Activated CD8-positive, alpha-beta T cell treated with anti-CD3 and anti-CD28 coated beads, Interleukin-2, amount 10 ng/mL, durations not matched to agents 7 days and 5 days (primary cell): Measurements from ENCODE around the gene USP20. TPM values are rescaled to one million over a fixed set of nuclear protein-coding genes. Genes with fewer than 3 reads are reported as not detected.

Experiments used
- ATAC-seq: fragments of 150-1000 bp; cut with Tn5 transposase; one replicate; pipeline ENCODE4 v1.10.0; 2021; ENCODE audit warnings: moderate library complexity
- CTCF ChIA-PET: fragments of 350-600 bp; sonication (Branson Sonifier 250); formaldehyde crosslinking; loops from one replicate; lab custom pipeline; 2021; ENCODE audit warnings: antibody characterized with exemption; lab: Charles Lee
- POLR2A ChIA-PET: fragments of 350-600 bp; sonication (Branson Sonifier 250); formaldehyde crosslinking; loops from one replicate; lab custom pipeline; 2021; ENCODE audit warnings: antibody characterized with exemption; lab: Charles Lee
- DNase-seq: peaks from one replicate; pipeline ENCODE4 v3.0.0-alpha.2; 2020
- H3K27ac Mint-ChIP-seq: one replicate; pipeline ENCODE4 v1.8.0; 2021; ENCODE audit warnings: mild to moderate bottlenecking, mixed read lengths
- H3K27me3 Mint-ChIP-seq: one replicate; pipeline ENCODE4 v1.8.0; 2021; ENCODE audit warnings: low read depth, mixed read lengths
- H3K36me3 Mint-ChIP-seq: one replicate; pipeline ENCODE4 v1.8.0; 2021; ENCODE audit warnings: low read depth, mixed read lengths
- H3K4me1 Mint-ChIP-seq: one replicate; pipeline ENCODE4 v1.8.0; 2021; ENCODE audit warnings: low read depth, mixed read lengths
- H3K4me3 Mint-ChIP-seq: one replicate; pipeline ENCODE4 v1.8.0; 2021; ENCODE audit warnings: mild to moderate bottlenecking, mixed read lengths
- H3K9me3 Mint-ChIP-seq: one replicate; pipeline ENCODE4 v1.8.0; 2022; ENCODE audit warnings: mixed read lengths; ENCODE audit not compliant: insufficient read depth
- total RNA-seq, 2 experiments: library from RNA; stranded (reverse); gene quantifications; one replicate each; pipeline ENCODE4 v1.2.3, GENCODE V29; 2021

USP20 gene
- total RNA-seq, 2 experiments from 2014 or later, result 86.2 to 87.4 TPM

- ChIA-PET POLR2A (interaction anchor here (1.3 to 2.2 kb wide), 2 partner anchors 11 to 12 kb away, joined by 4 to 13 read pairs; partner anchors contain the start of genes C9orf78 and USP20), CTCF (no interaction called here)
- Mint-ChIP-seq H3K36me3 (peaks cover 35% of the 10 kb centered on the region), H3K27ac (peak within 1 kb of the TSS; percentile 80), H3K4me3 (peak within 1 kb of the TSS; percentile 86), H3K27me3 (no peaks in the 10 kb centered on the region), H3K4me1 (peaks cover 27% of the 10 kb centered on the region), H3K9me3 (no peaks in the 10 kb centered on the region)
- ATAC-seq, result peak; percentile 90
- peak; percentile 96 for DNase-seq
These were observed 11.2 kb upstream of the USP20 start, which contains the start of gene TOR1A for GRCh38 chr9:129823935-129824601. Gene TOR1A, minus strand, starts transcription at chr9:129824136. Its CDS starts 51 bp downstream, at chr9:129824085.

GRCh38 chr9:129826344-129826743 lies 8.9 kb upstream of the USP20 start:
- Mint-ChIP-seq H3K27me3 (no peaks in the 10 kb centered on the region), H3K36me3 (peaks cover 52% of the 10 kb centered on the region), H3K27ac (no peak overlapping the region), H3K9me3 (no peaks in the 10 kb centered on the region), H3K4me1 (peaks cover 23% of the 10 kb centered on the region), H3K4me3 (no peak overlapping the region)
- ATAC-seq (no peak), DNase-seq (no peak)
- ChIA-PET CTCF (interaction anchor here (1.2 to 1.6 kb wide), 3 partner anchors 8 to 42 kb away, joined by 3 read pairs; no protein-coding TSS in a partner anchor), POLR2A (interaction anchor here (0.7 to 1.3 kb wide), 3 partner anchors 8 to 59 kb away, joined by 3 read pairs; partner anchors contain the start of genes C9orf78 and USP20)

DNA sequence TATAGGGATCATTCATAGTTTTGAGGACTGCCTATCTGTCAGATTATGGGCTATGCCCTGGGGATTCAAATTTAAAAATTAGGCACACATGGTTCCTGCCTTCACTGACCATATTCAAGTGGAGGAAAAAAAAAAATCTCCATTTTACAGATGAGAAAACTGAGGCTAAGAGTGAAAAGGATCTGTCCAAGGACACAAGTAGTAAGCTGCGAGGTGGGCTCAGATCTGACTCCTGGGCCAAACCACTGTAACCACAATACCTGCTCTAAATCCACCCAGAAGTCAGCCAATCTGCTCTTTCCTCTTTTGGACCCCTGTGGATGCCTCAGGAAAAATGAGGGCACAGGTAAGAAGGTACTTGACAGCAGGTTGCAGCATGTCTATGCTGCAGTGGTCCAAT lies 8.5 kb upstream of the USP20 start:
- Mint-ChIP-seq H3K4me3 (no peak overlapping the region), H3K27me3 (no peaks in the 10 kb centered on the region), H3K4me1 (peaks cover 22% of the 10 kb centered on the region), H3K9me3 (no peaks in the 10 kb centered on the region), H3K27ac (no peak overlapping the region), H3K36me3 (peaks cover 53% of the 10 kb centered on the region)
- ChIA-PET POLR2A (interaction anchor here (1.0 kb wide), 1 partner anchor 8 kb away, joined by 3 read pairs; the partner anchor contains the start of genes C9orf78 and USP20), CTCF (interaction anchor here (1.2 to 1.6 kb wide), 2 partner anchors 8 to 42 kb away, joined by 3 read pairs; no protein-coding TSS in a partner anchor)
- no peak for DNase-seq
- no peak for ATAC-seq

DNA sequence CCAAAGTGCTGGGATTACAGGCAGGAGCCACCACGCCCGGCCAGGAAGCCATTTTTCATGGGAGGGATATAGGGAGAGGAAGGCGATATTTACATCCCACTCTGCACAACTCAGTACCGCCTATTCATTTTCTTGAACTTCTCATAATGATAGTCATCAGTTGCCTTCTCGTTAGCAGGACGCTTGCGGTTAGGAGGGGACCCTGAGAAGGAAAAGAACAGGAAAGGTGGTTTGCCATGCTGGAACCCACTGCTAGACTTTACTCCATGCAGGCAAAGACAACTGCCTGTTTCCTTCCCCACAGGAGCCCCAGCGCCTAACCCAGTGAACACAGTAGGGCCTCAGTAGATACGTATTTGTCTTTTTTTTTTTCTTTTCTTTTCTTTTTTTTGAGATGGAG lies 7.2 kb upstream of the USP20 start:
- H3K27ac Mint-ChIP-seq, result no peak overlapping the region
- POLR2A ChIA-PET, result no interaction called here
- H3K9me3 Mint-ChIP-seq, result no peaks in the 10 kb centered on the region
- H3K36me3 Mint-ChIP-seq, result peaks cover 47% of the 10 kb centered on the region
- H3K4me3 Mint-ChIP-seq, result no peak overlapping the region
- peaks cover 13% of the 10 kb centered on the region for H3K4me1 Mint-ChIP-seq
- CTCF ChIA-PET, result no interaction called here
- DNase-seq, result no peak
- ATAC-seq, result no peak
- H3K27me3 Mint-ChIP-seq, result no peaks in the 10 kb centered on the region

GRCh38 chr9:129828969-129829368 lies 6.3 kb upstream of the USP20 start:
- ChIA-PET POLR2A (no interaction called here), CTCF (interaction anchor here (1.0 kb wide), 1 partner anchor 36 kb away, joined by 3 read pairs; no protein-coding TSS in a partner anchor)
- Mint-ChIP-seq H3K9me3 (no peaks in the 10 kb centered on the region), H3K27ac (no peak overlapping the region), H3K4me1 (peaks cover 21% of the 10 kb centered on the region), H3K27me3 (no peaks in the 10 kb centered on the region), H3K4me3 (no peak overlapping the region), H3K36me3 (peaks cover 54% of the 10 kb centered on the region)
- ATAC-seq (no peak), DNase-seq (no peak)

- peak overlapping the region; percentile 56 for H3K27ac Mint-ChIP-seq
- H3K36me3 Mint-ChIP-seq, result peaks cover 77% of the 10 kb centered on the region
- peaks cover 46% of the 10 kb centered on the region for H3K4me1 Mint-ChIP-seq
- ChIA-PET POLR2A (no interaction called here), CTCF (no interaction called here)
- DNase-seq, result no peak
- ATAC-seq, result no peak
- no peaks in the 10 kb centered on the region for H3K27me3 Mint-ChIP-seq
- H3K4me3 Mint-ChIP-seq, result peak overlapping the region; percentile 98
- no peaks in the 10 kb centered on the region for H3K9me3 Mint-ChIP-seq
These were observed 2.3 kb upstream of the USP20 start for GRCh38 chr9:129832982-129833381.

DNA sequence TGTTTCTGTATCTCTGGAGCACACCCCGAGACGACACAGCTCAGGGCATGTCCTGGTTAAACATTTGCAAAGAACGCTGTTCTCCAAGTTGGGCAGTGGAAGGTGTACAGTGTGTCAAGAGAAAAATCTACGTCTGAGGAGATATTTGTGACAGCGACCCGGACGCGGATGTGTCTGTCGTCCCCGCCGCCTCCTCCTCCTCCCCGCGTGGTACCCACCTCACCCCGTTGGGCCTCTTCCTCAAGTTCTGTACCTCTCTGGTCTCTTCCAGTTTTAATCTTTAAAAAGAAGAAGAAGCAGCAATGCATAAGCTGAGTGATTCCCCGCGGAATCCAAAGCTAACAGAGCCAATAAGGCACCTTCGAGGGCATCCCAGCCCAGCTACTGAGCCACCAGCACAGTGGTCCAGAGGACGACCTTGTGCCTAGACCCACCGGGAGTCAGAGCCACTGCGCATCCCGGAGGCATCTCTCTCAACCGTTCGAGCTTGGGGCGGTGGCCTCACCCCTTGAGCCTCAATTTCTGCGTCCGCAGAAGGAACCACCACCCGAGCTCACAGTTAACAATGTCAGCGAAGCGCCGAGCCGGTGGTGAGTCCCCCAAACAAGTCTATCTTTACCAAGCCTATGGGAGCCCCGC lies 650 bp upstream of the USP20 start:
- peak overlapping the region; percentile 98 for H3K4me3 Mint-ChIP-seq
- ChIA-PET POLR2A (interaction anchor here (0.6 to 3.2 kb wide), 17 partner anchors 8 to 293 kb away, joined by 3 to 27 read pairs (median 4); partner anchors contain the start of genes GPR107 and TOR1A), CTCF (interaction anchor here (1.0 to 1.2 kb wide), 3 partner anchors 8 to 293 kb away, joined by 3 to 4 read pairs (median 3); no protein-coding TSS in a partner anchor)
- peaks cover 51% of the 10 kb centered on the region for H3K4me1 Mint-ChIP-seq
- peaks cover 71% of the 10 kb centered on the region for H3K36me3 Mint-ChIP-seq
- H3K9me3 Mint-ChIP-seq, result no peaks in the 10 kb centered on the region
- ATAC-seq, result peak; percentile 27
- DNase-seq, result peak; percentile 67
- H3K27me3 Mint-ChIP-seq, result no peaks in the 10 kb centered on the region
- peak overlapping the region; percentile 99 for H3K27ac Mint-ChIP-seq

DNA sequence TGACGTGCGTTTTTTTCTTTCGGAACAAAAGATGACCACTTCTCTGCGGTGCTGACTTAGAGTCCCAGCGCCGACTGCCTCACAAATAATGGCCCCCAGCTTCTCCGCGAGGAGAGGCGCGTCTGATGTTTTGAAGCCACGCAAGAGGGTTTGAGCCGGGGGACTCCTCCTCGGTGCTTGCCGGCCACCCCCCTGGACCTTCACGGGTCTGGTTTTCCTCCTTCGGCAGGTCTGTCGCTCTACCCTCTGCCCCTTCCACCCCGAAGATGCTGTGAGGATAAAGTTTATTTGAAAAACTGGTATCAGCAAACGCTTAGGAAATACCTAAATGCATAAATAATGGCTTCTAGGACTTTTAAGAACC lies 584 bp downstream of the USP20 start:
- peak overlapping the region; percentile 94 for H3K4me3 Mint-ChIP-seq
- peak overlapping the region; percentile 94 for H3K27ac Mint-ChIP-seq
- peaks cover 62% of the 10 kb centered on the region for H3K36me3 Mint-ChIP-seq
- ChIA-PET CTCF (interaction anchor here (0.9 to 2.2 kb wide), 4 partner anchors 16 to 49 kb away, joined by 3 to 8 read pairs (median 4); no protein-coding TSS in a partner anchor), POLR2A (interaction anchor here (0.6 to 3.2 kb wide), 13 partner anchors 13 to 292 kb away, joined by 3 to 27 read pairs (median 6); partner anchors contain the start of gene TOR1A)
- no peaks in the 10 kb centered on the region for H3K27me3 Mint-ChIP-seq
- DNase-seq (peak; percentile 40), ATAC-seq (no peak)
- no peaks in the 10 kb centered on the region for H3K9me3 Mint-ChIP-seq
- H3K4me1 Mint-ChIP-seq, result peaks cover 61% of the 10 kb centered on the region

DNA sequence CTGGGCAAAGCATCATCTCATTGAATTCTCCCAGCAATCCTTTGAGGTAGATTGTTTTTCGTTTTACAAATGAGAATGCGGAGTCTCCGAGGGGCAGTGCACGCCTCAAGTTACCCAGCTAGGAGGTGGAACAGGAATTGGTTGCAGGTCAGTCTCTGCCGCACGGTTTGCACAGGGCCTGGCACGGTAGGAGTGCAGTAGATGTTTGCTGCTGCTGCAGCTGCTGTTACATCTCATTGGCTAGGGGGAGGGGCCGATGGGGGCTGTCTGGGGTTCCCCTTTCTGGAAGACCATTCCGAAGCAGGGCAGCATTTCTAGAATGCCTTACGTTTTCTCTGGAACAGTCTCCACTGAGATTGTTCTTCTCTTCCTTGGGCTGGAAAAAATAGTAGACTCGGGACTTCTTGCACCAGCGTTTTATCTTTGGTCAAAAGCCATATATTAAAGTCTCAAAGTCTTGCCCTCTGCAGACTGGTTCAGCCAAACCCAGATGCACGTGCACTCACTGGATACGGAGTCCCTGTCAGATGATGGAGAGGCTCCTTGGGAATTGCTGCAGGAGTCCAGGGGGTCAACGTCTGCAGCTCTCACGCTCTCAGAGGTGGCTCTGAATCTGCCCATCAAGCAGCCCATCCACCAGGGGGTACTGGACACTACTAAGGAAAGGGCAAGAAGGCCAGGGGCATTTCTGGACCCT lies 1.2 kb downstream of the USP20 start:
- DNase-seq (peak; percentile 64), ATAC-seq (no peak)
- ChIA-PET CTCF (interaction anchor here (0.9 to 2.2 kb wide), 5 partner anchors 13 to 32 kb away, joined by 3 to 8 read pairs (median 4); no protein-coding TSS in a partner anchor), POLR2A (interaction anchor here (0.6 to 3.2 kb wide), 12 partner anchors 10 to 289 kb away, joined by 3 to 27 read pairs (median 6); partner anchors contain the start of gene TOR1A)
- Mint-ChIP-seq H3K4me1 (peaks cover 67% of the 10 kb centered on the region), H3K36me3 (peaks cover 63% of the 10 kb centered on the region), H3K9me3 (no peaks in the 10 kb centered on the region), H3K27ac (peak overlapping the region; percentile 94), H3K27me3 (no peaks in the 10 kb centered on the region), H3K4me3 (peak overlapping the region; percentile 94)

GRCh38 chr9:129838707-129839259 lies 3.5 kb downstream of the USP20 start:
- ChIA-PET POLR2A (interaction anchor here (0.7 to 1.7 kb wide), 7 partner anchors 8 to 48 kb away, joined by 3 to 7 read pairs (median 5); no protein-coding TSS in a partner anchor), CTCF (interaction anchor here (0.7 to 2.2 kb wide), 10 partner anchors 10 to 112 kb away, joined by 3 to 8 read pairs (median 4); no protein-coding TSS in a partner anchor)
- peak overlapping the region; percentile 66 for H3K4me3 Mint-ChIP-seq
- peak; percentile 45 for DNase-seq
- peak overlapping the region; percentile 90 for H3K27ac Mint-ChIP-seq
- peaks cover 58% of the 10 kb centered on the region for H3K36me3 Mint-ChIP-seq
- peaks cover 68% of the 10 kb centered on the region for H3K4me1 Mint-ChIP-seq
- no peak for ATAC-seq
- no peaks in the 10 kb centered on the region for H3K27me3 Mint-ChIP-seq
- H3K9me3 Mint-ChIP-seq, result no peaks in the 10 kb centered on the region
